Neural progenitor cell (in vitro differentiated cells): ENCODE results near the gene PREX1. TPM values are rescaled to one million over a fixed set of nuclear protein-coding genes. Genes with fewer than 3 reads are reported as not detected.

Experiments used
- DNase-seq: peaks from one replicate; pipeline ENCODE4 v3.0.0-alpha.2; 2016; ENCODE audit warnings: low spot score
- H2AFZ ChIP-seq: fragments of 200-600 bp; sonication (generic); replicated peaks from 2 replicates; pipeline ENCODE4 v1.6.1; 2016; ENCODE audit warnings: antibody characterized with exemption
- H3F3A ChIP-seq: fragments of 200-600 bp; sonication (generic); 2 replicates; pipeline ENCODE4 v1.6.1; 2016; ENCODE audit warnings: antibody characterized with exemption, low read depth
- H3K27ac ChIP-seq: fragments of 200-600 bp; sonication (generic); 2 replicates; pipeline ENCODE4 v1.5.1; 2016; ENCODE audit warnings: mild to moderate bottlenecking
- H3K27me3 ChIP-seq: fragments of 200-600 bp; sonication (generic); 2 replicates; pipeline ENCODE4 v1.6.1; 2016; ENCODE audit warnings: mild to moderate bottlenecking, moderate library complexity
- H3K36me3 ChIP-seq: fragments of 200-600 bp; sonication (generic); 2 replicates; pipeline ENCODE4 v1.5.1; 2016
- H3K4me1 ChIP-seq: fragments of 200-600 bp; sonication (generic); 2 replicates; pipeline ENCODE4 v1.6.1; 2016; ENCODE audit warnings: mixed run types
- H3K4me2 ChIP-seq: fragments of 200-600 bp; sonication (generic); 2 replicates; pipeline ENCODE4 v1.6.1; 2016
- H3K4me3 ChIP-seq: fragments of 200-600 bp; sonication (generic); 2 replicates; pipeline ENCODE4 v1.5.1; 2016
- H3K79me2 ChIP-seq: fragments of 200-600 bp; sonication (generic); 2 replicates; pipeline ENCODE4 v1.6.1; 2016; ENCODE audit warnings: low read depth
- H3K9ac ChIP-seq: fragments of 200-600 bp; sonication (generic); 2 replicates; pipeline ENCODE4 v1.6.1; 2016
- H3K9me3 ChIP-seq: fragments of 200-600 bp; sonication (generic); 2 replicates; pipeline ENCODE4 v1.5.1; 2016; ENCODE audit warnings: low read depth
- H4K20me1 ChIP-seq: fragments of 200-600 bp; sonication (generic); 2 replicates; pipeline ENCODE4 v1.6.1; 2016; ENCODE audit warnings: low read depth
- H3K27ac Mint-ChIP-seq: 3 replicates; pipeline ENCODE4 v1.8.0; 2021; ENCODE audit warnings: mixed read lengths
- H3K27me3 Mint-ChIP-seq: 2 replicates; pipeline ENCODE4 v1.8.0; 2022; ENCODE audit warnings: low read depth, mild to moderate bottlenecking, inconsistent platforms, moderate library complexity, mixed read lengths; ENCODE audit not compliant: insufficient read depth
- H3K36me3 Mint-ChIP-seq: 3 replicates; pipeline ENCODE4 v1.8.0; 2021; ENCODE audit warnings: mixed read lengths
- H3K4me1 Mint-ChIP-seq: 3 replicates; pipeline ENCODE4 v1.8.0; 2021; ENCODE audit warnings: mixed read lengths
- H3K4me3 Mint-ChIP-seq: 3 replicates; pipeline ENCODE4 v1.8.0; 2021; ENCODE audit warnings: mild to moderate bottlenecking, moderate library complexity, mixed read lengths
- H3K9me3 Mint-ChIP-seq: 3 replicates; pipeline ENCODE4 v1.8.0; 2020; ENCODE audit warnings: mixed read lengths
- CTCF ChIP-seq: fragments of 200-600 bp; sonication (generic); IDR thresholded peaks from 2 replicates; pipeline ENCODE4 v1.5.1; 2017; ENCODE audit warnings: antibody characterized with exemption, mild to moderate bottlenecking
- EZH2 ChIP-seq: fragments of 200-600 bp; sonication (generic); IDR thresholded peaks from 2 replicates; pipeline ENCODE4 v1.6.1; 2017; ENCODE audit warnings: antibody characterized with exemption, mild to moderate bottlenecking, moderate library complexity
- EZH2phosphoT487 ChIP-seq: fragments of 200-600 bp; sonication (generic); IDR thresholded peaks from 2 replicates; pipeline ENCODE4 v1.6.1; 2017; ENCODE audit warnings: antibody characterized with exemption
- total RNA-seq: library from RNA; depleted of rRNA; stranded (reverse); fragments of >200 nt; gene quantifications from 2 replicates; pipeline ENCODE4 v1.2.3, GENCODE V29; 2015; ENCODE audit warnings: low replicate concordance

Gene PREX1
- total RNA-seq, 1 donor from 2014 or later, result 4.5 TPM

GRCh38 chr20:48680650-48681049, 147.1 kb downstream of the PREX1 start:
- Histone ChIP-seq H3K4me2 (no peak overlapping the region), H3K9ac (no peak overlapping the region), H4K20me1 (no peaks in the 10 kb centered on the region), H3F3A (peaks cover 23% of the 10 kb centered on the region), H3K36me3 (no peaks in the 10 kb centered on the region), H3K4me1 (peaks cover 26% of the 10 kb centered on the region), H2AFZ (no peak overlapping the region), H3K9me3 (no peaks in the 10 kb centered on the region), H3K27ac (no peak overlapping the region), H3K79me2 (no peaks in the 10 kb centered on the region), H3K27me3 (no peaks in the 10 kb centered on the region), H3K4me3 (no peak overlapping the region)
- TF ChIP-seq EZH2 (no peak), EZH2phosphoT487 (no peak), CTCF (no peak)
- no peaks in the 10 kb centered on the region for H3K9me3 Mint-ChIP-seq
- H3K4me1 Mint-ChIP-seq, result peaks cover 22% of the 10 kb centered on the region
- no peak overlapping the region for H3K27ac Mint-ChIP-seq
- no peak for DNase-seq
- H3K27me3 Mint-ChIP-seq, result peaks cover under 1% of the 10 kb centered on the region
- H3K4me3 Mint-ChIP-seq, result no peak overlapping the region
- peaks cover 18% of the 10 kb centered on the region for H3K36me3 Mint-ChIP-seq

- Mint-ChIP-seq H3K36me3 (peaks cover 23% of the 10 kb centered on the region), H3K4me3 (no peak overlapping the region), H3K4me1 (peaks cover 17% of the 10 kb centered on the region), H3K27me3 (peaks cover 2% of the 10 kb centered on the region), H3K27ac (no peak overlapping the region), H3K9me3 (no peaks in the 10 kb centered on the region)
- Histone ChIP-seq H3F3A (peaks cover 18% of the 10 kb centered on the region), H2AFZ (no peak overlapping the region), H3K79me2 (no peaks in the 10 kb centered on the region), H3K4me2 (no peak overlapping the region), H4K20me1 (no peaks in the 10 kb centered on the region), H3K9ac (no peak overlapping the region), H3K27me3 (no peaks in the 10 kb centered on the region), H3K36me3 (no peaks in the 10 kb centered on the region), H3K9me3 (no peaks in the 10 kb centered on the region), H3K4me1 (peaks cover 26% of the 10 kb centered on the region), H3K27ac (no peak overlapping the region), H3K4me3 (no peak overlapping the region)
- peak; percentile 19 for DNase-seq
- TF ChIP-seq EZH2phosphoT487 (no peak), CTCF (no peak), EZH2 (no peak)
Observed at GRCh38 chr20:48679599-48679998, 148.2 kb downstream of the PREX1 start.

GRCh38 chr20:48679011-48679410, 148.8 kb downstream of the PREX1 start:
- Histone ChIP-seq H3K79me2 (no peaks in the 10 kb centered on the region), H4K20me1 (no peaks in the 10 kb centered on the region), H2AFZ (no peak overlapping the region), H3K36me3 (no peaks in the 10 kb centered on the region), H3K4me1 (peaks cover 24% of the 10 kb centered on the region), H3K9ac (no peak overlapping the region), H3K27me3 (no peaks in the 10 kb centered on the region), H3K4me2 (no peak overlapping the region), H3K27ac (no peak overlapping the region), H3K9me3 (no peaks in the 10 kb centered on the region), H3F3A (peaks cover 17% of the 10 kb centered on the region), H3K4me3 (no peak overlapping the region)
- Mint-ChIP-seq H3K4me3 (no peak overlapping the region), H3K27ac (no peak overlapping the region), H3K9me3 (no peaks in the 10 kb centered on the region), H3K4me1 (peaks cover 11% of the 10 kb centered on the region), H3K36me3 (peaks cover 23% of the 10 kb centered on the region), H3K27me3 (peaks cover 2% of the 10 kb centered on the region)
- TF ChIP-seq EZH2phosphoT487 (no peak), EZH2 (no peak), CTCF (no peak)
- DNase-seq, result no peak

GRCh38 chr20:48678421-48678820, 149.4 kb downstream of the PREX1 start:
- H3K4me3 Mint-ChIP-seq, result no peak overlapping the region
- peaks cover 2% of the 10 kb centered on the region for H3K27me3 Mint-ChIP-seq
- no peak overlapping the region for H3K27ac ChIP-seq
- peaks cover 15% of the 10 kb centered on the region for H3F3A ChIP-seq
- no peaks in the 10 kb centered on the region for H4K20me1 ChIP-seq
- H3K9me3 Mint-ChIP-seq, result no peaks in the 10 kb centered on the region
- no peak overlapping the region for H2AFZ ChIP-seq
- no peak for DNase-seq
- no peaks in the 10 kb centered on the region for H3K36me3 ChIP-seq
- H3K4me2 ChIP-seq, result no peak overlapping the region
- TF ChIP-seq EZH2, result no peak
- TF ChIP-seq EZH2phosphoT487, result no peak
- TF ChIP-seq CTCF, result no peak
- H3K36me3 Mint-ChIP-seq, result peaks cover 19% of the 10 kb centered on the region
- H3K9ac ChIP-seq, result no peak overlapping the region
- no peaks in the 10 kb centered on the region for H3K9me3 ChIP-seq
- no peaks in the 10 kb centered on the region for H3K27me3 ChIP-seq
- H3K4me3 ChIP-seq, result no peak overlapping the region
- H3K4me1 Mint-ChIP-seq, result peaks cover 6% of the 10 kb centered on the region
- H3K27ac Mint-ChIP-seq, result no peak overlapping the region
- H3K4me1 ChIP-seq, result peaks cover 18% of the 10 kb centered on the region
- no peaks in the 10 kb centered on the region for H3K79me2 ChIP-seq
